Sigmoid colon (tissue), 7 donors: ENCODE results near the gene OR10H3. TPM values are rescaled to one million over a fixed set of nuclear protein-coding genes. Genes with fewer than 3 reads are reported as not detected.
A peak's percentile ranks its signal among the peaks of the same experiment; 100 is the strongest.

Source experiments
- DNase-seq: peaks from one replicate; pipeline ENCODE4 v3.0.0-alpha.2; 2019
- H3K27ac ChIP-seq, 4 donors: fragments of 200-600 bp; sonication (generic); one replicate each; pipeline ENCODE4 v1.5.1; 2016 to 2019; ENCODE audit warnings: mild to moderate bottlenecking in 1 of 4
- H3K27me3 ChIP-seq, 3 donors: fragments of 200-600 bp; sonication (generic); one replicate each; pipeline ENCODE4 v1.5.1; 2019; ENCODE audit warnings: mild to moderate bottlenecking in 1 of 3
- H3K36me3 ChIP-seq, 4 donors: fragments of 200-600 bp; sonication (generic); one replicate each; pipeline ENCODE4 v1.5.1; 2016 to 2019
- H3K4me1 ChIP-seq, 4 donors: fragments of 200-600 bp; sonication (generic); one replicate each; pipeline ENCODE4 v1.5.1; 2017 to 2019
- H3K4me3 ChIP-seq, 4 donors: fragments of 200-600 bp; sonication (generic); one replicate each; pipeline ENCODE4 v1.5.1; 2017 to 2019; ENCODE audit warnings: mild to moderate bottlenecking in 2 of 4, moderate library complexity in 1 of 4
- H3K9me3 ChIP-seq, 4 donors: fragments of 200-600 bp in 3 of 4; sonication (generic) in 3 of 4; one replicate each; pipeline versions ENCODE4 v1.5.1 to v1.6.1; 2013 to 2019
- CTCF ChIP-seq, 4 experiments: fragments of 450-650 bp in 3 of 4; fragments of 200-600 bp in 1 of 4; IDR thresholded peaks; one replicate each; pipeline ENCODE4 v1.5.1; 2016 to 2019; ENCODE audit warnings: antibody characterized with exemption in 4 of 4, mild to moderate bottlenecking in 3 of 4, moderate library complexity in 2 of 4
- EP300 ChIP-seq, 4 donors: sonication (generic); formaldehyde crosslinking; IDR thresholded peaks; one replicate each; pipeline ENCODE4 v1.6.1; 2017; ENCODE audit warnings: antibody characterized with exemption in 4 of 4
- POLR2A ChIP-seq, 2 donors: fragments of 450-650 bp; IDR thresholded peaks; one replicate each; pipeline ENCODE4 v1.6.1; 2016; ENCODE audit warnings: antibody characterized with exemption in 2 of 2, mild to moderate bottlenecking in 2 of 2, moderate library complexity in 2 of 2
- POLR2AphosphoS5 ChIP-seq, 4 donors: sonication (generic); formaldehyde crosslinking; IDR thresholded peaks; one replicate each; pipeline ENCODE4 v1.6.1; 2017; ENCODE audit warnings: antibody characterized with exemption in 4 of 4
- WGBS, 2 donors: extraction: QIAGEN DNeasy Blood & Tissue Kit; methylation state at CpG; one replicate each; pipeline ENCODE4 v1.1.7; 2013; 5-methylcytosine and 5-hydroxymethylcytosine counted together
- intact Hi-C: fragments of 100-400 bp; cut with DNase I; formaldehyde crosslinking; loops from one replicate; pipeline ENCODE4 v1.15.1; 2023
- polyA plus RNA-seq, 3 donors: library from polyadenylated mRNA; stranded (reverse); fragments of 200-250 nt; gene quantifications; one replicate each; pipeline ENCODE4 v1.2.3, GENCODE V29; 2013
- total RNA-seq, 4 donors: library from RNA; depleted of rRNA; stranded (reverse); fragments of >200 nt; gene quantifications; one replicate each; pipeline ENCODE4 v1.1.0, GENCODE V29; 2016
- donor health status: healthy with polysubstance abuse.
- donor health status: Bipolar disorder and iron deficiency.
- donor health status: healthy.

OR10H3 gene
- total and polyA plus RNA-seq, 7 donors, result not detected

GRCh38 chr19:15776264-15776663 lies 38.5 kb downstream of the OR10H3 start:
- no peak overlapping the region for H3K27ac ChIP-seq
- H3K36me3 ChIP-seq, result no peaks in the 10 kb centered on the region
- intact Hi-C loops, result no loop called here
- no peaks in the 10 kb centered on the region for H3K27me3 ChIP-seq
- no peak overlapping the region for H3K4me3 ChIP-seq
- no peak for TF ChIP-seq POLR2A (IDR thresholded peaks at IDR 0.05)
- no peak for TF ChIP-seq EP300 (IDR thresholded peaks at IDR 0.05)
- no peak for TF ChIP-seq CTCF (IDR thresholded peaks at IDR 0.05)
- TF ChIP-seq POLR2AphosphoS5 (IDR thresholded peaks at IDR 0.05), result no peak
- peaks cover 0 to 22% (median 20%) of the 10 kb centered on the region in 4 donors for H3K4me1 ChIP-seq
- H3K9me3 ChIP-seq, result no peaks in the 10 kb centered on the region
- DNase-seq, result peak; percentile 12
- WGBS, 2 donors, result 86 to 95% methylated on average over 4 of the region's 4 CpGs

- DNase-seq, result peak; percentile 42
- 43 to 61% methylated on average over 9 of the region's 9 CpGs for WGBS, 2 donors
- Histone ChIP-seq H3K36me3 (no peaks in the 10 kb centered on the region), H3K4me3 (no peak overlapping the region), H3K9me3 (no peaks in the 10 kb centered on the region), H3K27me3 (no peaks in the 10 kb centered on the region), H3K4me1 (peaks cover 0 to 25% (median 22%) of the 10 kb centered on the region in 4 donors), H3K27ac (no peak overlapping the region)
- TF ChIP-seq POLR2A (IDR thresholded peaks at IDR 0.05) (no peak), EP300 (IDR thresholded peaks at IDR 0.05) (no peak)
- intact Hi-C loops, result no loop called here
These were observed 39.5 kb downstream of the OR10H3 start for GRCh38 chr19:15776991-15777970.

- H3K4me1 ChIP-seq, result peaks cover 0 to 25% (median 22%) of the 10 kb centered on the region in 4 donors
- no peaks in the 10 kb centered on the region for H3K9me3 ChIP-seq
- intact Hi-C loops, result loop anchor here (5.0 kb wide), 2 partner anchors 57 to 108 kb away; partner anchors contain the start of gene CYP4F12
- WGBS, 2 donors, result 26 to 34% methylated on average over 10 of the region's 10 CpGs
- peak; percentile 92 for DNase-seq
- TF ChIP-seq CTCF (IDR thresholded peaks at IDR 0.05), result no peak
- no peak for TF ChIP-seq POLR2A (IDR thresholded peaks at IDR 0.05)
- no peak for TF ChIP-seq EP300 (IDR thresholded peaks at IDR 0.05)
- TF ChIP-seq POLR2AphosphoS5 (IDR thresholded peaks at IDR 0.05), result peak in 2 of 4 donors; percentile 17 to 38
- no peaks in the 10 kb centered on the region for H3K36me3 ChIP-seq
- peak overlapping the region in 3 of 4 donors; percentile 3 to 33 (median 18) for H3K4me3 ChIP-seq
- H3K27ac ChIP-seq, result peak overlapping the region; percentile 72 to 79 (median 77)
- no peaks in the 10 kb centered on the region for H3K27me3 ChIP-seq
These were observed 42.1 kb downstream of the OR10H3 start for GRCh38 chr19:15779756-15780476.

- Histone ChIP-seq H3K27me3 (no peaks in the 10 kb centered on the region), H3K36me3 (no peaks in the 10 kb centered on the region), H3K9me3 (no peaks in the 10 kb centered on the region), H3K4me1 (peaks cover 0 to 25% (median 22%) of the 10 kb centered on the region in 4 donors), H3K4me3 (no peak overlapping the region), H3K27ac (peak overlapping the region; percentile 72 to 79 (median 77))
- intact Hi-C loops, result loop anchor here (5.0 kb wide), 2 partner anchors 56 to 109 kb away; partner anchors contain the start of gene CYP4F12
- 62 to 78% methylated on average over 7 of the region's 7 CpGs for WGBS, 2 donors
- DNase-seq, result peak; percentile 70
- TF ChIP-seq POLR2A (IDR thresholded peaks at IDR 0.05) (no peak), EP300 (IDR thresholded peaks at IDR 0.05) (no peak), CTCF (IDR thresholded peaks at IDR 0.05) (no peak), POLR2AphosphoS5 (IDR thresholded peaks at IDR 0.05) (no peak)
These were observed 43.0 kb downstream of the OR10H3 start for GRCh38 chr19:15780610-15781418.
